ENCODE data around the gene NDUFS8. TPM values are rescaled to one million over a fixed set of nuclear protein-coding genes. Genes with fewer than 3 reads are reported as not detected.

Gene NDUFS8
- total and polyA plus RNA-seq, 2 donors (not counting 1 experiment from before 2014, with no cell fraction given) = 73.9 to 84.6 TPM

DNA sequence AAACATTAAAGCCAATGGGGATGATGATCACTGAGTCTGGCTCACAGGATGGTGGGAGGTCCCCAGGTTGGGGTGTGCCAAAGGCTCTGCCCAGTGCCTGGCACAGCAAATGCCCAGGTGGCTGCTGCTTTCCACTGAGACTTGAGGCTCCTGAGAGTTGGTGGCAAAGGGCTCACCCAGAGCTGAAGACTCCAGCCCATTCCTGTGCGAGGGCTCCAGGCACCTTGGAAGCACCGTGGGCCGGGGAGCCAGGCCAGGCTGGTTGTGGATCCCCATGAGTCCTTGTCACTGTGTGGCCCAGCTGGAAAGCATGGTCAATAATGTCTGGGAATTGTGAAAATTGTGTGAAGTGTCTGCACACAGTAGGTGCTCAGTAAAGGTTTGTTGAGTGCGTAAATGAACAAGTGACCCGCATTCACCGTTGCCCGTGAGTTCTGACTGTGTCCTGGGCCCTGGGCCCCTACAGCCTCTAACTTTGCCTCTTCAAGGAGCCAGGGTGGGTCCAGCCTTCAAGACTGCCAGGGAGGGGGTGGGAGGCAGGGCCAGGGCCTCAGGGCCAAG, 23.8 kb upstream of the NDUFS8 start:
- intact Hi-C loops (cut with micrococcal nuclease) = loop anchor here (5.0 to 10.0 kb wide), 2 partner anchors 266 to 438 kb away; partner anchors contain the start of gene C11orf24
- ChIA-PET CTCF (interaction anchor here (0.6 to 0.9 kb wide), 2 partner anchors 21 to 150 kb away, joined by 3 to 4 read pairs; no protein-coding TSS in a partner anchor), POLR2A (no interaction called here)
- Histone ChIP-seq H3K79me2 (ENCODE audit: control insufficient read depth, insufficient read depth, low read length) (peaks cover 38% of the 10 kb centered on the region), H3K4me3 (ENCODE audit: control extremely low read depth in 1 of 5, extremely low read depth in 1 of 5, insufficient read depth in 1 of 5, low read depth in 2 of 5, low read length in 4 of 5) (no peak overlapping the region), H3K27ac (ENCODE audit: low read length in 2 of 2) (peak overlapping the region in 1 of 2 donors; percentile 51), H2AFZ (ENCODE audit: insufficient read depth, low read depth, low read length, poor library complexity, severe bottlenecking) (no peak overlapping the region), H3K4me2 (replicated peaks; ENCODE audit: low read depth, low read length, poor library complexity, severe bottlenecking) (peak overlapping the region; percentile 28), H3K27me3 (replicated peaks in 1 of 4; ENCODE audit: control extremely low read depth in 1 of 4, control insufficient read depth in 3 of 4, insufficient read depth in 4 of 4, low read length in 3 of 4) (no peaks in the 10 kb centered on the region), H3K9me3 (ENCODE audit: control extremely low read depth in 1 of 3, control insufficient read depth in 2 of 3, insufficient read depth in 1 of 3, low read length in 2 of 3) (no peaks in the 10 kb centered on the region), H4K20me1 (ENCODE audit: control insufficient read depth, insufficient read depth, low read length, poor library complexity, severe bottlenecking) (peaks cover 47% of the 10 kb centered on the region), H3K9ac (ENCODE audit: low read length) (no peak overlapping the region), H3K4me1 (ENCODE audit: control insufficient read depth in 2 of 2, insufficient read depth in 2 of 2, low read length in 2 of 2) (peaks cover 66 to 81% of the 10 kb centered on the region in 2 donors), H3K36me3 (replicated peaks in 1 of 2; ENCODE audit: control extremely low read depth in 1 of 2, control insufficient read depth in 1 of 2, extremely low read depth in 1 of 2, insufficient read depth in 2 of 2, low read length in 1 of 2) (peaks cover 0 to 5% of the 10 kb centered on the region in 2 experiments)
- TF ChIP-seq, protein P1, sequence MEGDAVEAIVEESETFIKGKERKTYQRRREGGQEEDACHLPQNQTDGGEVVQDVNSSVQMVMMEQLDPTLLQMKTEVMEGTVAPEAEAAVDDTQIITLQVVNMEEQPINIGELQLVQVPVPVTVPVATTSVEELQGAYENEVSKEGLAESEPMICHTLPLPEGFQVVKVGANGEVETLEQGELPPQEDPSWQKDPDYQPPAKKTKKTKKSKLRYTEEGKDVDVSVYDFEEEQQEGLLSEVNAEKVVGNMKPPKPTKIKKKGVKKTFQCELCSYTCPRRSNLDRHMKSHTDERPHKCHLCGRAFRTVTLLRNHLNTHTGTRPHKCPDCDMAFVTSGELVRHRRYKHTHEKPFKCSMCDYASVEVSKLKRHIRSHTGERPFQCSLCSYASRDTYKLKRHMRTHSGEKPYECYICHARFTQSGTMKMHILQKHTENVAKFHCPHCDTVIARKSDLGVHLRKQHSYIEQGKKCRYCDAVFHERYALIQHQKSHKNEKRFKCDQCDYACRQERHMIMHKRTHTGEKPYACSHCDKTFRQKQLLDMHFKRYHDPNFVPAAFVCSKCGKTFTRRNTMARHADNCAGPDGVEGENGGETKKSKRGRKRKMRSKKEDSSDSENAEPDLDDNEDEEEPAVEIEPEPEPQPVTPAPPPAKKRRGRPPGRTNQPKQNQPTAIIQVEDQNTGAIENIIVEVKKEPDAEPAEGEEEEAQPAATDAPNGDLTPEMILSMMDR (IDR thresholded peaks at IDR 0.05) = no peak
- TF ChIP-seq EZH2 (IDR thresholded peaks at IDR 0.05; ENCODE audit: borderline replicate concordance, insufficient read depth, low read depth, low read length, poor library complexity, severe bottlenecking) = no peak
- ATAC-seq (ENCODE audit: low read depth) = no peak
- Mint-ChIP-seq H3K4me3 (no peak overlapping the region), H3K4me1 (peaks cover 66% of the 10 kb centered on the region), H3K27me3 (no peaks in the 10 kb centered on the region), H3K9me3 (ENCODE audit: insufficient read depth) (no peaks in the 10 kb centered on the region), H3K27ac (peak overlapping the region; percentile 63)
- DNase-seq = no peak
- WGBS (ENCODE audit: insufficient coverage) = 99% methylated on average over 7 of the region's 7 CpGs

Measured in B cell (primary cell).